HL-60 (cell line): ENCODE data around the gene RSAD1.

Source experiments
- REST ChIP-seq: IDR thresholded peaks from 2 replicates; pipeline ENCODE4 v1.6.1; 2012; ENCODE audit warnings: low read depth; ENCODE audit not compliant: insufficient replicate concordance
- SPI1 ChIP-seq: IDR thresholded peaks from 2 replicates; pipeline ENCODE4 v1.6.1; 2012; ENCODE audit warnings: low read depth, mild to moderate bottlenecking, borderline replicate concordance

- TF ChIP-seq SPI1, result no peak
- no peak for TF ChIP-seq REST
These were observed 3.9 kb downstream of the RSAD1 start for GRCh38 chr17:50482516-50482915.
